Stimulated activated CD8-positive, alpha-beta memory T cell treated with anti-CD3 and anti-CD28 coated beads, Interleukin-15, amount 100 ng/mL, for 48 hours (primary cell): ENCODE measurements around the gene SDK1.
"Not testable (repeated sequence)": the region's sequence is repeated elsewhere in the genome, so short reads cannot be mapped to it uniquely, and the experiment has no call there.

Experiments
- DNase-seq, 2 donors: peaks; one replicate each; pipeline ENCODE4 v3.0.0-alpha.2; 2020; ENCODE audit warnings: low read depth in 2 of 2

Gene SDK1

GRCh38 chr7:3922175-3922635 is 621.2 kb downstream of the SDK1 start:
- no peak for DNase-seq

- no peak for DNase-seq
Observed at GRCh38 chr7:3923307-3923918, 622.4 kb downstream of the SDK1 start.

DNA sequence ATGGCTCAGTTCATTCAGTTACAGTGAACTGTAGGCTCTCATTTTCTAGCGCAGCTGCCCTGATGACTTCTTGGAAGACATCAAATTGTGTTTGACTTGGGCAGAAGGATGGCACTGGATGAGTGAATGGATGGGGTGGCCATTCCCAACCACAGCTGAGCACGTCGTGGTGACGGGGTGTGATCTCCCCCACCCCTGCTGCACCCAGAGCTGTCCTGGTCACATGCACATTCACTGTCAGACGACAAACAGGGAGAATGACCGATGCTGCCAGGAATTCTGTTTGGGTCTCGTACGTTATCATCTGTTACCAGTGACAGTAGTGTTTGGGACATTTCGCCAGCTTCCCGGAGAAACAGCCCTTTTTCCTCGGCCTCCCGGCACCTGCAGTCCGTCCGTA is 623.2 kb downstream of the SDK1 start:
- DNase-seq, result no peak

DNA sequence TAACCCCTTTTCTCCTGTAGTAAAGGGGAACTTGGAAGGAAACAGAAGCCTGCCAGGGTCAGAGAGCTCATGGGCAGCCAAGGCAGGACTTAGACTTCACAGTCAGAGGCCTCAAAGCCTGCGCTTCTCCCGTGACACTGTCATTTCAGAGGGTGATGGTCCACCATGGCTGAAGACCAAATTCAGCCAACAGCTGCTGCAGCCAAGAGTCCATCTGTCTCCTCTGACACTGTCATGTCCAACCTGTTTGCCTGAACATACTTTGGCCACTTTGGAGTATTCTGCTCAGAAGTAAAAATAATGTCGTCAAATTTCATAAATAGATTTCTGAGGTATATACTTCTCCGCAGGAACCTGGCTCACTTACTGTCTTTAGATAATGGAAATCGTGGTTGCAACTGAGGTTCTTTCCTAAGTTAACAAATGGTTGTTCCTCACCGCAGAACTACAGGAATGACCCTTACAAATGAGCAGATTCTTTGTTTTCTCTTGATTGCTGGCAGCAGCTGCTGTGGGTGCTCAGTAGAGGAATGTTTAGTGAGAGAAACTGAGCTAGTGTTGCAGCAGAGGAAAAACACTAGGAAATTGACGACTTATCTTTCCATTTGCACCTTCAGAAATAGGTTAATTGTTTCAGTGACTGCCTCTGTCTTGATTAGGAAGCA is 626.5 kb downstream of the SDK1 start:
- DNase-seq, result no peak

- DNase-seq, result no peak
Observed at GRCh38 chr7:3928727-3929515, 627.9 kb downstream of the SDK1 start.

GRCh38 chr7:3931843-3932242 is 630.8 kb downstream of the SDK1 start:
- no peak for DNase-seq

- no peak for DNase-seq
Observed at GRCh38 chr7:3937146-3937545, 636.1 kb downstream of the SDK1 start.

- DNase-seq, result no peak
Observed at GRCh38 chr7:3937605-3938004, 636.6 kb downstream of the SDK1 start.

DNA sequence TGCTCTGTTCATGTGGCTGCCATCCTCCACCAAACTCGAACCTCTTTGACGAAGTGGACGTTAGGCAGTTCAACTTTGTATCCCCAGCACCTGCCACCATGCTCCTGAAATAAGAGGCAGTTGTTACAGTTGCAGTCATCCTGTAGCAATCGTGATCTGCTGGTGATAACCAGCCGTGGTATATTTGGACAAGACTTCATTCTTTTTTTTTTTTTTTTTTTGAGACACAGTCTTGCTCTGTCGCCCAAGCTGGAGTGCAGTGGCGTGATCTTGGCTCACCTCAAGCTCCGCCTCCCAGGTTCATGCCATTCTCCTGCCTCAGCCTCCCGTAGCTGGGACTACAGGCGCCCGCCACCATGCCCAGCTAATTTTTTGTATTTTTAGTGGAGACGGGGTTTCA is 640.7 kb downstream of the SDK1 start:
- not testable (repeated sequence) for DNase-seq

GRCh38 chr7:3942276-3942675 is 641.2 kb downstream of the SDK1 start:
- DNase-seq, result no peak

DNA sequence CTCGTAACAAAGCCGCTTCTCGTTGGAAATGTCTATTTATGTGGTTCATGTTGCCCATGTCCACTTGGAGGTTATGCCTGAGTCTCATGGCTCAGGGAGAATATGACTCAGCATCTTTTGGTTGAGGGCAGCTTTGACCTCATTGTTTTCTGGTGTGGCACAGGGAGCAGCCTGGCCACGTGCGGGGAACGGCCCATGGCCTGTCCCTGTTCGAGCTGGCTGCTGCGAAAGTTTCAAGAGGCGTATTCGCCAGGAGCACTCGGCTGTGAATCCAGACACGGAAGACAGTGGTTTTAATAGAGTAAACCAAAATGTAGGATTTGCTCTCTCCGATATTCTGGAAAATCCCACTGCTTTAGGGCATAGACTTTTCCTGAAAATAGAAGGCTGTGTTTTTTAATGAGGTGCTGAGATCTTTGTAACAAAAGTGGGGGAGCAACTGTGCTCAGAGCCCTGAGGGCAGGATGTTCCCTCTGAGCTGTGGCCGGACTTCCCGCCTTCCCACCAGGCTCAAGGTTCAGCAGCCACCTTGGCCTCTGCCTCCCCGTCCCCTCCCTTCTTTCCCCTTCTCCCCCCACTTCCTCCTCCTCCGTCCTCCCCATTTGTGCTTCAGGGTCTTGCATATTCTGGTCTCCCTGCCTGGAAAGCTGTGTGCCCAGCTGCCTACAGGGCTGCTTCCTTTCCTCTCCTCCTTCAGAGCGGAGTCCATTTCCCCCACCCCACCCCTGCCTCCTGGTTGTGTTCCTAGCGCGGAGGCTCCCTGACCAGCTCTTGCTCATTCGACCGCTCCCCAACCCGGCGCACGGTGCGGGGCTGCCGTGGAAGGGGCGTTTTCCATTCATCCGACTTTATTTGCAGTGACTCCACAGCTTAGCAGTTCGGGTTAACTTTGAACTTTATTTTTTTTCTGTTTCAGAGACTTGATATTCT is 642.0 kb downstream of the SDK1 start:
- no peak for DNase-seq

GRCh38 chr7:3943779-3944520 is 642.9 kb downstream of the SDK1 start:
- no peak for DNase-seq

DNA sequence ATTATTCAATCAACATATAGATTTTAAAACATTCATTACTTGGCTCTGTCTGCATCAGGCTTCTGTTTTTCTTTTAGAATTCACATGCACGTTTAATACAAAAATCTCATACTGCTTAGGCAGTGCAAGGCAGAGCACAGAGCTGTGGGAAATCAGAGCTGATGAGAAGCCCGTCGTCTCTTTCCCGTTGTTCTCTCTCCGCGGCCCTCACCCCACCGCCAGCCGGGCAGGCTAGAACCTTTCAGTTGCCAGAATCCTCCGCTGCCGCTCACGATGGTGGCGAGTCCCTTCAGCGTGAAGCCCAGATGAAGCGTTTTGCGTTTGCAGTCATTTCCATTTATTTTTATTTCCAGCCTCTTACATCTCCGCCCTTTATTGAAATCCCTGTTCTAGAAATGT is 648.2 kb downstream of the SDK1 start:
- DNase-seq, result no peak

- DNase-seq, result no peak
Observed at GRCh38 chr7:3950249-3950648, 649.2 kb downstream of the SDK1 start.

DNA sequence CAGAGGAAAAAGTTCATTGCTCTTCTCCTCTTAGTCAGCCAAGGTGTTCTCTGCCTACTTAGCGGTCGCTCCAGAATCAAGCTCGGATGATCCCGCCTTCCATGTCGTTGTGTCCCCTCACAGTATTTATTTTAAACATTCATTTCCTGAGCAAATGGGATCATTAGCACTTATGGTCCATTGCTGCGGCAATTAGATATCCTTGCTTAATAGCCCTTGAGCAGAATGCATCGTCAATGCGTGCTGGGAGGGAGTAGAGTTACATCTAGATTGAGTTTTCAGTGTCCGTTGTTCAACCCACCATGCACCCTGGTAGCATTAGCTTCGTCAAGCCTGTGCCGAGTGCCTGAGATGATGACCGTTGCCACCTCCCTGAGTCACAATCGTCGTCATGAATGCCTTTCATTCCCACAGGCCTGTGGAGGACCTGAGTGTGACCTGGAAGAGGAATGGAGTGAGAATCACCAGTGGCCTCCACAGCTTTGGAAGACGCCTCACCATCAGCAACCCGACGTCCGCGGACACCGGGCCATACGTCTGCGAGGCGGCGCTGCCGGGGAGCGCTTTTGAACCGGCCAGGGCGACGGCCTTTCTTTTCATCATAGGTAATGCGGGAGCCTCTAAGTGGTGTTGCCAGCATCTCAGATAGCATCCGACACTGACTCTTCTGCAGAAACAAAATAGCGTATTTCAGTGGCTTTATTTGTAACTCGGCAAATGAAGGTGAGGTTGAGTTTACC is 650.4 kb downstream of the SDK1 start:
- DNase-seq, result no peak

DNA sequence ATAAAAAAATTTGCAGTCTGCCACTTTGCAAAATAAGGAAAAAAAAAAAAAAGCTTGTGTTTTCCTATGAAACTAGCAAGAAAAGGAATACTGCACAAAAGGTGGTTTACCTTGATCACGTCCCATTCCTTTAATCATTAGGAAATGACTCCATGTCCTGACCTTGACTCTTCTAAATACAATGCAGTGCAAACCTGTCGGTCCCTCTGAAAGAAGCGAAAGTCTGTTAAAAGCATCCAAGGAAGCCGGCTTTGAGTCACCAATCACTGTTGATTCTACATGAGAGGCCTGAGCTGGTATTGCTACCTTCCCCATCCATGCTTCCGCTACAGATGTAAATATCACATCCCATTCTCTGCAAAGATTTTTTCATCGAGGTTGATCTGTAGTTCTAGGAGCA is 652.1 kb downstream of the SDK1 start:
- no peak for DNase-seq

DNA sequence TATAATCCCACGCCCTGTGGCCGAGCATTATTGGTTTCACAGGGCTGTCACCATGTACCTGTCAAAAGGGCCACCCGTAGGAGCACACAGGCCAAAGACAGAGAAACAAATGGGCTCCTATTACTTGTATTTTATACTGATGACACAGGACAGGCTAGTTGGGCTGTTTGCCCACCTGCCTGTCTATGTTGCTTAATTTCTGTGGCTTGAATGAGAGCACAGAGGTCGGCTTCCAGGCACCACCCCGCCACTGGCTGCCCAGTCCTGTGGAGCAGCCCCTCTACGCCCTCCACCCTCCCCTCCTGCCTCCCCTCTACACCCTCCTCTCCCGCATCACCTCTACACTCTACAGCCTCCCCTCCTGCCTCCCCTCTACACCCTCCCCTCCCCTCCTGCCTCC is 652.9 kb downstream of the SDK1 start:
- no peak for DNase-seq

- DNase-seq, result no peak
Observed at GRCh38 chr7:3955026-3955425, 654.0 kb downstream of the SDK1 start.

- DNase-seq, result no peak
Observed at GRCh38 chr7:3955751-3956696, 655.0 kb downstream of the SDK1 start.
